Hypothalamus (tissue), 51 donors: ENCODE results near the gene PDZD4.

Source experiments
- DNase-seq, 51 donors: peaks; one replicate each; lab custom pipeline; 2025; lab: John Stamatoyannopoulos, UW

PDZD4 gene

GRCh38 chrX:153829799-153830639 is at the start of gene PDZD4:
Gene PDZD4, minus strand, starts transcription at chrX:153830544. Its CDS starts 246 bp downstream, at chrX:153830298.
- peak in 2 of 51 donors; percentile 4 to 5 for DNase-seq

GRCh38 chrX:153879741-153880439 is 49.5 kb upstream of the PDZD4 start:
- DNase-seq, result no peak

GRCh38 chrX:153878969-153879653 is 48.8 kb upstream of the PDZD4 start:
- DNase-seq, result no peak

- no peak for DNase-seq
Measured at GRCh38 chrX:153878345-153878744, 48.0 kb upstream of the PDZD4 start.

GRCh38 chrX:153877571-153878261 is 47.4 kb upstream of the PDZD4 start:
- DNase-seq, result no peak

- DNase-seq, result no peak
Measured at GRCh38 chrX:153876112-153876491, 45.8 kb upstream of the PDZD4 start.

GRCh38 chrX:153875391-153876111 is 45.2 kb upstream of the PDZD4 start:
- DNase-seq, result peak in 44 of 51 donors; percentile 3 to 67 (median 20)

- DNase-seq, result no peak
Measured at GRCh38 chrX:153874366-153875125, 44.2 kb upstream of the PDZD4 start.

GRCh38 chrX:153874085-153874365 is 43.7 kb upstream of the PDZD4 start:
- DNase-seq, result no peak

GRCh38 chrX:153873282-153874084 is 43.1 kb upstream of the PDZD4 start:
- DNase-seq, result peak in 1 of 51 donors; percentile 9

GRCh38 chrX:153871946-153872878 is 41.9 kb upstream of the PDZD4 start:
- peak in 1 of 51 donors; percentile 16 for DNase-seq

- DNase-seq, result no peak
Measured at GRCh38 chrX:153871451-153871850, 41.1 kb upstream of the PDZD4 start.

- no peak for DNase-seq
Measured at GRCh38 chrX:153870791-153871360, 40.5 kb upstream of the PDZD4 start.

- DNase-seq, result no peak
Measured at GRCh38 chrX:153870288-153870690, 39.9 kb upstream of the PDZD4 start.

- DNase-seq, result no peak
Measured at GRCh38 chrX:153869473-153870287, 39.3 kb upstream of the PDZD4 start.
